ENCODE measurements around the gene LAMA4. TPM values are rescaled to one million over a fixed set of nuclear protein-coding genes. Genes with fewer than 3 reads are reported as not detected.
A peak's percentile ranks its signal among the peaks of the same experiment; 100 is the strongest.

Gene LAMA4
- total RNA-seq, 1 experiment from 2014 or later: 58.3 TPM

DNA sequence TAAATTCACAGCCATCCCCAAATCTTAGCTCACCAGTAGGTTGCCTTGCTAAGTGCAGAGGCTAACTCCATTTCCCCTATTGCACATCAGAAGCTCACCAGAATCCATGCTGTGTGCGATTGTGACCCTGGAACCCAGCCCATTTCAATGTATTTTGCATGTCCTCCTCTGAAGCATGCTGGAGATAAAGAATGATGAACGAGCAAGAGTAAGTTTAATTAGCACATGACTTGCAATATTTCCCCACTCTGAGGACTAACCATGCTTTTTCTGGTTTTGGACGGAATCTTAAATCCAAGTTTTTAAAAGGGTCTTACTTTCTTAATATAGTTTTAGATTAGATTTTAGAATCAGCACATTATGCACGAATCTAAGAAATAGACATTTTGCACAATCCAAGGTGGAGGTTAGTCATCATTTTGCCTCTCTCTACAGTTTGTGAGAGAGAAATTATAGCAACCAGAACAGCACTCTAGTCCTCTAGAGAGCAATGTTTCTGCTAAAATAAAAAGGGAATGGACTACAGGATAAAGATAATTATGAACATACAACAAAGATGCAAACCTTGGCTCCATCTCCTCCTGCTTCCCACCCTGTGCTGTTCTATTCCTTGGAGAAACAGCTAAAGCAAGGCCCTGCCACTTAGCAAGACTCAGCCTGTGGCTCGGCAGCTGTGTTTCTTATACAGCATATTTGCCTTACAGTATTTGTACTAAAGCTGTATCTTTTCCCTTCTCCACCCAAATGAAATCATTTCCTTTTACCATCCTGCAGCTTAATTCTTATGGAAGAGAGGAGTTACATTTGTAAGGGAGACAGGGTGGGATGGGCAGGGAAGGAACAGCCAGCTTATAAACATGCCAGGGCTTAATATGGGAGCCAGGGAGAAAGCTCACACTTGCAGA, 24.9 kb upstream of the LAMA4 start:
- Histone ChIP-seq H3F3A (ENCODE audit: insufficient read depth, low read depth) (peaks cover 23% of the 10 kb centered on the region), H3K9me3 (ENCODE audit: insufficient read depth, low read depth) (0 out of 2 replicates have a peak, but pooled peaks cover 2% of the 10 kb centered on the region), H3K27ac (no peak overlapping the region), H3K4me3 (no peak overlapping the region), H3K27me3 (ENCODE audit: insufficient read depth, low read depth) (no peaks in the 10 kb centered on the region), H2AFZ (no peak overlapping the region), H3K4me2 (no peak overlapping the region), H4K20me1 (ENCODE audit: insufficient read depth) (no peaks in the 10 kb centered on the region), H3K4me1 (replicated peaks; ENCODE audit: insufficient read depth) (peaks cover 33% of the 10 kb centered on the region), H3K9me2 (ENCODE audit: insufficient read depth) (no peaks in the 10 kb centered on the region), H3K79me2 (ENCODE audit: low read depth) (no peaks in the 10 kb centered on the region), H3K36me3 (ENCODE audit: low read depth) (0 out of 2 replicates have a peak, but pooled peaks cover 2% of the 10 kb centered on the region)
- intact Hi-C loops (cut with micrococcal nuclease; ENCODE audit: unreplicated experiment): no loop called here
- ChIA-PET POLR2A (ENCODE audit: unreplicated experiment) (no interaction called here), CTCF (no interaction called here)
- no peak for DNase-seq
- no TSS peak for BruUV-seq (replicated peaks)
- TF ChIP-seq, protein P1, sequence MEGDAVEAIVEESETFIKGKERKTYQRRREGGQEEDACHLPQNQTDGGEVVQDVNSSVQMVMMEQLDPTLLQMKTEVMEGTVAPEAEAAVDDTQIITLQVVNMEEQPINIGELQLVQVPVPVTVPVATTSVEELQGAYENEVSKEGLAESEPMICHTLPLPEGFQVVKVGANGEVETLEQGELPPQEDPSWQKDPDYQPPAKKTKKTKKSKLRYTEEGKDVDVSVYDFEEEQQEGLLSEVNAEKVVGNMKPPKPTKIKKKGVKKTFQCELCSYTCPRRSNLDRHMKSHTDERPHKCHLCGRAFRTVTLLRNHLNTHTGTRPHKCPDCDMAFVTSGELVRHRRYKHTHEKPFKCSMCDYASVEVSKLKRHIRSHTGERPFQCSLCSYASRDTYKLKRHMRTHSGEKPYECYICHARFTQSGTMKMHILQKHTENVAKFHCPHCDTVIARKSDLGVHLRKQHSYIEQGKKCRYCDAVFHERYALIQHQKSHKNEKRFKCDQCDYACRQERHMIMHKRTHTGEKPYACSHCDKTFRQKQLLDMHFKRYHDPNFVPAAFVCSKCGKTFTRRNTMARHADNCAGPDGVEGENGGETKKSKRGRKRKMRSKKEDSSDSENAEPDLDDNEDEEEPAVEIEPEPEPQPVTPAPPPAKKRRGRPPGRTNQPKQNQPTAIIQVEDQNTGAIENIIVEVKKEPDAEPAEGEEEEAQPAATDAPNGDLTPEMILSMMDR (conservative IDR thresholded peaks at IDR 0.05): no peak
- TF ChIP-seq EZH2 (IDR thresholded peaks at IDR 0.05; ENCODE audit: low read depth): no peak

DNA sequence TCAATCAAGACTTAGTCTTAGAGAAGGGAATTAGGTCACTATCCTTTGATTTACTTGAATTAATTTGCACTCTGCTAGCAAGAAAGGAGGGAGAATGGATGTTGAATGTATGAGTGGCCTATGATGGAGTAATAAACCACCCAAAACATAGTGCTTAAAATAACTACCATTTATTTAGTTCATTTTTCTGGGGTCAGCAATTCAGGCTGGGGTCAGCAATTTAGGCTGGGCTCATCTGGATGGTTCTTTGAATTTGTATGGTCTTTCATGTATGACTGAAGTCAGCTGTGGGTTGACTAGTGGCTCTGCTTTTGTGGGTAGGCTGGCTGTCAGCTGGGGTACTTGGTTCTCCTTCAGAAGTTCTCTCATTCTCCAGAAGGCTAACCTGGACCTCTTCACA, 21.0 kb upstream of the LAMA4 start:
- no peak overlapping the region for H3K4me3 ChIP-seq
- no peaks in the 10 kb centered on the region for H4K20me1 ChIP-seq (ENCODE audit: insufficient read depth)
- TF ChIP-seq, protein P1 (conservative IDR thresholded peaks at IDR 0.05): no peak
- no peak for DNase-seq
- BruUV-seq (replicated peaks): no TSS peak
- no peaks in the 10 kb centered on the region for H3K9me3 ChIP-seq (ENCODE audit: insufficient read depth, low read depth)
- ChIA-PET CTCF (no interaction called here), POLR2A (ENCODE audit: unreplicated experiment) (no interaction called here)
- H3K27ac ChIP-seq: no peak overlapping the region
- no peaks in the 10 kb centered on the region for H3K79me2 ChIP-seq (ENCODE audit: low read depth)
- H3K4me1 ChIP-seq (replicated peaks; ENCODE audit: insufficient read depth): no peaks in the 10 kb centered on the region
- no peaks in the 10 kb centered on the region for H3K9me2 ChIP-seq (ENCODE audit: insufficient read depth)
- intact Hi-C loops (cut with micrococcal nuclease; ENCODE audit: unreplicated experiment): no loop called here
- no peak overlapping the region for H2AFZ ChIP-seq
- no peaks in the 10 kb centered on the region for H3K36me3 ChIP-seq (ENCODE audit: low read depth)
- H3K4me2 ChIP-seq: no peak overlapping the region
- no peaks in the 10 kb centered on the region for H3K27me3 ChIP-seq (ENCODE audit: insufficient read depth, low read depth)
- no peaks in the 10 kb centered on the region for H3F3A ChIP-seq (ENCODE audit: insufficient read depth, low read depth)

DNA sequence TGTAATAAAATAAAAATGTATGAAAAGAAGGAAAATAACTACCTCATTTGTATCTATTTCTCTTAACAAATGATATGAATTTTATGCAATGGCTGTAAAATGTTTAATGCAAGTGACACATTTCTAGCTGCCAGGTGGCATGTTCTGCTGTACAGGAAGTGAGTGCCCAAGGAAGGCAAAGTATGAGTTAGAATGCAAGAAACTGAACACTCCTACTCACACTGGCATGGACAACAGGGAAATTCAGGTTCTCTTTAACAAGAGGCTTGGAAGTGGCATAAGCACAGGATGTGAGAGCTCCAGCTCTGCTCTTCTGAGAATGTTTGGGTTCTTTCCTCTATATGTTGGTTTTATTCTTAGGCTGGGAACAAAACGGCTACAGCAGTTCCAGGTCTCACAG, 20.4 kb upstream of the LAMA4 start:
- CTCF ChIA-PET: no interaction called here
- Histone ChIP-seq H3K4me3 (no peak overlapping the region), H3K27me3 (ENCODE audit: insufficient read depth, low read depth) (no peaks in the 10 kb centered on the region), H4K20me1 (ENCODE audit: insufficient read depth) (no peaks in the 10 kb centered on the region), H3K36me3 (ENCODE audit: low read depth) (no peaks in the 10 kb centered on the region), H3F3A (ENCODE audit: insufficient read depth, low read depth) (no peaks in the 10 kb centered on the region), H3K4me1 (replicated peaks; ENCODE audit: insufficient read depth) (no peaks in the 10 kb centered on the region), H3K79me2 (ENCODE audit: low read depth) (no peaks in the 10 kb centered on the region), H2AFZ (peak overlapping the region; percentile 35; the same call in 1 of the 2 replicates), H3K4me2 (no peak overlapping the region), H3K9me2 (ENCODE audit: insufficient read depth) (no peaks in the 10 kb centered on the region), H3K27ac (no peak overlapping the region), H3K9me3 (ENCODE audit: insufficient read depth, low read depth) (no peaks in the 10 kb centered on the region)
- no TSS peak for BruUV-seq (replicated peaks)
- TF ChIP-seq EZH2 (IDR thresholded peaks at IDR 0.05; ENCODE audit: low read depth): no peak
- TF ChIP-seq, protein P1 (conservative IDR thresholded peaks at IDR 0.05): no peak
- POLR2A ChIA-PET (ENCODE audit: unreplicated experiment): no interaction called here
- intact Hi-C loops (cut with micrococcal nuclease; ENCODE audit: unreplicated experiment): no loop called here
- no peak for DNase-seq

All from PC-9 (cell line).